Naive thymus-derived CD4-positive, alpha-beta T cell (primary cell): ENCODE results near the gene ZCCHC24. TPM values are rescaled to one million over a fixed set of nuclear protein-coding genes. Genes with fewer than 3 reads are reported as not detected.
A peak's percentile ranks its signal among the peaks of the same experiment; 100 is the strongest.
"Not testable (repeated sequence)": the region's sequence is repeated elsewhere in the genome, so short reads cannot be mapped to it uniquely, and the experiment has no call there.

ENCODE experiments used
- ATAC-seq: fragments of 150-1000 bp; cut with Tn5 transposase; 2 replicates; pipeline ENCODE4 v1.10.0; 2021; ENCODE audit warnings: mild to moderate bottlenecking, moderate library complexity
- CTCF ChIA-PET: fragments of 350-600 bp; sonication (Branson Sonifier 250); formaldehyde crosslinking; loops from one replicate; lab custom pipeline; 2021; ENCODE audit warnings: antibody characterized with exemption; lab: Charles Lee
- POLR2A ChIA-PET: fragments of 350-600 bp; sonication (Branson Sonifier 250); formaldehyde crosslinking; loops from one replicate; lab custom pipeline; 2021; ENCODE audit warnings: antibody characterized with exemption, inconsistent platforms; lab: Charles Lee
- DNase-seq, 9 donors: peaks; one replicate each; pipeline versions ENCODE4 v3.0.0 to v3.0.0-alpha.2; 2020 to 2022; ENCODE audit warnings: mixed read lengths in 1 of 9
- H3K27ac ChIP-seq: one replicate; pipeline ENCODE4 v1.7.0; 2013; ENCODE audit warnings: mild to moderate bottlenecking, low read depth, low read length, moderate library complexity
- H3K27me3 ChIP-seq, 2 donors: one replicate each; pipeline ENCODE4 v1.7.0; 2013; ENCODE audit warnings: low read length in 2 of 2, mild to moderate bottlenecking in 2 of 2, moderate library complexity in 2 of 2; ENCODE audit not compliant: control insufficient read depth in 2 of 2, insufficient read depth in 2 of 2
- H3K36me3 ChIP-seq, 3 experiments: 1 replicate in 2 of 3; 2 replicates in 1 of 3; pipeline ENCODE4 v1.7.0; 2013; ENCODE audit warnings: low read length in 3 of 3, mild to moderate bottlenecking in 3 of 3, moderate library complexity in 1 of 3; ENCODE audit not compliant: insufficient read depth in 3 of 3, control insufficient read depth in 2 of 3
- H3K4me1 ChIP-seq, 2 donors: one replicate each; pipeline ENCODE4 v1.7.0; 2013; ENCODE audit warnings: low read length in 2 of 2, mild to moderate bottlenecking in 2 of 2, moderate library complexity in 1 of 2; ENCODE audit not compliant: control insufficient read depth in 2 of 2, insufficient read depth in 2 of 2
- H3K4me3 ChIP-seq: 2 replicates; pipeline ENCODE4 v1.7.0; 2013; ENCODE audit warnings: mild to moderate bottlenecking, low read length
- H3K9me3 ChIP-seq, 3 experiments: 1 replicate in 2 of 3; 2 replicates in 1 of 3; pipeline ENCODE4 v1.7.0; 2013; ENCODE audit warnings: low read length in 3 of 3; ENCODE audit not compliant: control insufficient read depth in 2 of 3
- H3K27ac Mint-ChIP-seq, 9 donors: one replicate each; pipeline ENCODE4 v1.8.0; 2020 to 2022; ENCODE audit warnings: mixed read lengths in 9 of 9, mild to moderate bottlenecking in 8 of 9, moderate library complexity in 5 of 9, inconsistent platforms in 2 of 9
- H3K27me3 Mint-ChIP-seq, 5 donors: one replicate each; pipeline ENCODE4 v1.8.0; 2021 to 2022; ENCODE audit warnings: mixed read lengths in 5 of 5, mild to moderate bottlenecking in 1 of 5
- H3K36me3 Mint-ChIP-seq, 5 donors: one replicate each; pipeline ENCODE4 v1.8.0; 2020 to 2022; ENCODE audit warnings: mixed read lengths in 5 of 5, mild to moderate bottlenecking in 3 of 5, inconsistent platforms in 1 of 5
- H3K4me1 Mint-ChIP-seq, 7 donors: one replicate each; pipeline ENCODE4 v1.8.0; 2020 to 2022; ENCODE audit warnings: mixed read lengths in 7 of 7, mild to moderate bottlenecking in 3 of 7, inconsistent platforms in 1 of 7
- H3K4me3 Mint-ChIP-seq, 10 donors: one replicate each; pipeline ENCODE4 v1.8.0; 2020 to 2022; ENCODE audit warnings: mild to moderate bottlenecking in 10 of 10, mixed read lengths in 10 of 10, moderate library complexity in 6 of 10, inconsistent platforms in 2 of 10
- H3K9me3 Mint-ChIP-seq, 11 donors: one replicate each; pipeline ENCODE4 v1.8.0; 2020 to 2022; ENCODE audit warnings: mixed read lengths in 11 of 11, mild to moderate bottlenecking in 4 of 11, inconsistent platforms in 1 of 11, moderate library complexity in 1 of 11
- intact Hi-C, 2 donors: fragments of 100-400 bp; cut with micrococcal nuclease; formaldehyde crosslinking; loops; one replicate each; pipeline ENCODE4 v1.15.1; 2023
- polyA plus RNA-seq, 2 donors: library from polyadenylated mRNA; unstranded; fragments of 300-500 nt; fragmentation: Illumina TruSeq; gene quantifications; one replicate each; pipeline ENCODE4 v1.2.3, GENCODE V29; 2021
- total RNA-seq, 6 experiments: library from RNA in 5 of 6; stranded (reverse) in 5 of 6; gene quantifications; 1 replicate in 5 of 6; 2 replicates in 1 of 6; pipeline ENCODE4 v1.2.3 and lab custom pipeline; 2021 to 2026

Gene ZCCHC24
- total and polyA plus RNA-seq, 7 experiments from 2014 or later = 0.30 to 2.0 (median 0.73) TPM

- intact Hi-C loops = loop anchor here (5.0 to 10.0 kb wide), 7 partner anchors 162 to 1417 kb away; partner anchors contain the start of genes ANXA11 (in 1 of the 2), RPS24 (in 1 of the 2), SH2D4B (in 1 of the 2) and ZMIZ1 (in 1 of the 2)
- H3K4me3 Mint-ChIP-seq = no peak overlapping the region
- peaks cover 8 to 16% (median 13%) of the 10 kb centered on the region in 7 donors for H3K4me1 Mint-ChIP-seq
- no peaks in the 10 kb centered on the region for H3K4me1 ChIP-seq
- no peaks in the 10 kb centered on the region for H3K36me3 Mint-ChIP-seq
- ChIA-PET CTCF (no interaction called here), POLR2A (no interaction called here)
- peaks cover 0 to 48% (median 0%) of the 10 kb centered on the region in 5 donors for H3K27me3 Mint-ChIP-seq
- ATAC-seq (no peak), DNase-seq (no peak)
- H3K27ac Mint-ChIP-seq = peak overlapping the region in 2 of 9 donors; percentile 22
- no peak overlapping the region for H3K4me3 ChIP-seq
- H3K27ac ChIP-seq = no peak overlapping the region
- peaks cover 0 to 3% (median 0%) of the 10 kb centered on the region in 11 donors for H3K9me3 Mint-ChIP-seq
- H3K36me3 ChIP-seq = no peaks in the 10 kb centered on the region
- H3K9me3 ChIP-seq = no peaks in the 10 kb centered on the region
- H3K27me3 ChIP-seq = no peaks in the 10 kb centered on the region
Measured at GRCh38 chr10:79449181-79450146, 4.0 kb upstream of the ZCCHC24 start.

DNA sequence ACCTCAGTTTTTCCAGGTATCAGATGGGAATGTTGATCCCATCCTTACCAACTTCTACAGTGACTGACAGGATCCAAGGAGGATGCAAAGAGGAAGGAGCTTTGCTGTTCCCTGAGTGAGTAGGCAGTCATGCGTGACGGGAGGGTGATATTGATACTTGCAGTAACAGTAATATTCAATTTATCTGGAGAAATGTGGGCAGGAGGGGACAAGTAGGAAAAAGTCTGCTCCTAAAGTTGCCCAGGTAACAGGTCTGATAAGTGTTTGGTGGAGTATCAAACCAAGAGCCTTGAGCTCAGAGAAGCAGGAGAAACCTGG is 3.3 kb upstream of the ZCCHC24 start:
- peak overlapping the region in 1 of 9 donors; percentile 16 for H3K27ac Mint-ChIP-seq
- intact Hi-C loops = loop anchor here (5.0 to 10.0 kb wide), 7 partner anchors 161 to 1416 kb away; partner anchors contain the start of genes ANXA11 (in 1 of the 2), RPS24 (in 1 of the 2), SH2D4B (in 1 of the 2) and ZMIZ1 (in 1 of the 2)
- ChIA-PET POLR2A (no interaction called here), CTCF (interaction anchor here (0.7 kb wide), 1 partner anchor 769 kb away, joined by 3 read pairs; no protein-coding TSS in a partner anchor)
- peaks cover 15 to 24% (median 20%) of the 10 kb centered on the region in 7 donors for H3K4me1 Mint-ChIP-seq
- Histone ChIP-seq H3K36me3 (no peaks in the 10 kb centered on the region), H3K4me3 (no peak overlapping the region), H3K4me1 (peaks cover 7 to 8% of the 10 kb centered on the region in 2 donors), H3K27ac (no peak overlapping the region), H3K9me3 (no peaks in the 10 kb centered on the region), H3K27me3 (no peaks in the 10 kb centered on the region)
- peaks cover 0 to 3% (median 0%) of the 10 kb centered on the region in 11 donors for H3K9me3 Mint-ChIP-seq
- H3K4me3 Mint-ChIP-seq = peak overlapping the region in 1 of 10 donors; percentile 58
- H3K27me3 Mint-ChIP-seq = peaks cover 0 to 49% (median 0%) of the 10 kb centered on the region in 5 donors
- ATAC-seq (no peak), DNase-seq (no peak)
- H3K36me3 Mint-ChIP-seq = no peaks in the 10 kb centered on the region

DNA sequence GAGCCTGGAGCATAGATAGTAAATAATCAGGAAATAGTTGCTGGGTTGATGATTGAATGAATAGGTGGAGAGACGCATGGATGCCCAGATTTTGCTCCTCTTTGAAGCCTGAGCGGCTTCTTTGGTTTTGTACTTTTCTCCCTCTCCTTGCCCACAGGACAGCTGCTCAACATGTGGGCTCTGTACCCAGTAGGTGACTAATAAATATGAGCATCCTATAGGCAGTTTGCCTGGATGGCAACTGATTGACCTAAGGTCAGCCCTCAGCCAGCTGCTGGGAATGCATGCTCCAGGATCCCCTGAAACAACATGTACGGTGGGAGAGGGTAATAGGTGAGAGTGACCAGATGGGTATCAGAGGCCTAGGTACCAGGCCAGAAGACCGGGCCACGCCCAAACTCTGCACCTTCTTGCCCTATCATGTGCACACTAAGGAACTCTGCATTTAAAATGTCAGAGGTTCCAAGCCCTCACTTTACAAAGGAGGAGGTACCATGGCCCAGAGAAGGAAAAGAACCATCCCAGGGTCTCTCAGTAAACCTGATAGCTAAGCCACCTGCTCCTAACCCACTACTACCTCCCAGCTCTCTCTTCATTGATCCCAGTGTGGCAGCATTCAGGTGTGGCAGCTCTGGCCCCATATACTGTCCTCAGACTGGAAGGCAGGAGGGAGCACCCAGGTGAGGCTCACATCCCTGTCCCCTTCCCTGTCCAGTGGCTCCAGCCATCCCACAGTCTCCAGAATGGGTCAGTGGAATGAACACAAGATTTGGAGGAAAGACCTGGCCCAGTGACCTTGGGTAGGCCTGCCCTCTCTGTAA is 2.7 kb upstream of the ZCCHC24 start:
- Histone ChIP-seq H3K27me3 (no peaks in the 10 kb centered on the region), H3K9me3 (no peaks in the 10 kb centered on the region), H3K36me3 (no peaks in the 10 kb centered on the region), H3K27ac (no peak overlapping the region), H3K4me3 (no peak overlapping the region), H3K4me1 (peaks cover 10% of the 10 kb centered on the region in 2 donors)
- DNase-seq (no peak), ATAC-seq (no peak)
- ChIA-PET CTCF (interaction anchor here (0.5 to 0.7 kb wide), 2 partner anchors 769 to 1063 kb away, joined by 3 to 8 read pairs; no protein-coding TSS in a partner anchor), POLR2A (no interaction called here)
- H3K36me3 Mint-ChIP-seq = no peaks in the 10 kb centered on the region
- peaks cover 0 to 3% (median 0%) of the 10 kb centered on the region in 11 donors for H3K9me3 Mint-ChIP-seq
- H3K4me3 Mint-ChIP-seq = peak overlapping the region in 2 of 10 donors; percentile 3 to 58
- H3K27me3 Mint-ChIP-seq = peaks cover 0 to 51% (median 0%) of the 10 kb centered on the region in 5 donors
- intact Hi-C loops = loop anchor here (5.0 to 10.0 kb wide), 7 partner anchors 161 to 1416 kb away; partner anchors contain the start of genes ANXA11 (in 1 of the 2), RPS24 (in 1 of the 2), SH2D4B (in 1 of the 2) and ZMIZ1 (in 1 of the 2)
- peak overlapping the region in 2 of 9 donors; percentile 16 to 40 for H3K27ac Mint-ChIP-seq
- peaks cover 20 to 30% (median 26%) of the 10 kb centered on the region in 7 donors for H3K4me1 Mint-ChIP-seq

- Mint-ChIP-seq H3K4me1 (peaks cover 20 to 35% (median 28%) of the 10 kb centered on the region in 7 donors), H3K4me3 (peak overlapping the region; percentile 18 to 99 (median 80))
- not testable (repeated sequence) for ATAC-seq
Measured at GRCh38 chr10:79447249-79447648, 1.8 kb upstream of the ZCCHC24 start.

GRCh38 chr10:79446758-79447084 is 1.3 kb upstream of the ZCCHC24 start:
- Histone ChIP-seq H3K4me1 (peaks cover 10% of the 10 kb centered on the region in 2 donors), H3K27me3 (no peaks in the 10 kb centered on the region), H3K9me3 (no peaks in the 10 kb centered on the region), H3K4me3 (no peak overlapping the region), H3K36me3 (no peaks in the 10 kb centered on the region), H3K27ac (peak overlapping the region; percentile 67)
- Mint-ChIP-seq H3K9me3 (peaks cover 0 to 3% (median 0%) of the 10 kb centered on the region in 11 donors), H3K4me1 (peaks cover 20 to 35% (median 28%) of the 10 kb centered on the region in 7 donors), H3K27ac (peak overlapping the region in 7 of 9 donors; percentile 23 to 71 (median 52)), H3K4me3 (peak overlapping the region; percentile 18 to 99 (median 80)), H3K27me3 (peaks cover 0 to 45% (median 0%) of the 10 kb centered on the region in 5 donors), H3K36me3 (no peaks in the 10 kb centered on the region)
- ATAC-seq = no peak
- CTCF ChIA-PET = no interaction called here
- intact Hi-C loops = loop anchor here (5.0 to 10.0 kb wide), 7 partner anchors 159 to 1414 kb away; partner anchors contain the start of genes ANXA11 (in 1 of the 2), RPS24 (in 1 of the 2), SH2D4B (in 1 of the 2) and ZMIZ1 (in 1 of the 2)
- no peak for DNase-seq
- POLR2A ChIA-PET = no interaction called here

More at GRCh38 chr10:79447249-79447648, 1.8 kb upstream of the ZCCHC24 start:
- H3K27ac ChIP-seq, H3K9me3 Mint-ChIP-seq, H3K27me3 ChIP-seq, POLR2A ChIA-PET, H3K4me3 ChIP-seq, H3K36me3 Mint-ChIP-seq, H3K9me3 ChIP-seq, H3K36me3 ChIP-seq, DNase-seq: not testable (repeated sequence)
- CTCF ChIA-PET = interaction anchor here (0.5 kb wide), 1 partner anchor 1064 kb away, joined by 8 read pairs; no protein-coding TSS in a partner anchor
- Mint-ChIP-seq H3K27ac (peak overlapping the region in 7 of 9 donors; percentile 23 to 71 (median 52)), H3K27me3 (peaks cover 0 to 47% (median 0%) of the 10 kb centered on the region in 5 donors)
- intact Hi-C loops = loop anchor here (5.0 to 10.0 kb wide), 7 partner anchors 160 to 1415 kb away; partner anchors contain the start of genes ANXA11 (in 1 of the 2), RPS24 (in 1 of the 2), SH2D4B (in 1 of the 2) and ZMIZ1 (in 1 of the 2)
- peaks cover 10% of the 10 kb centered on the region in 2 donors for H3K4me1 ChIP-seq
